B cell (primary cell): ENCODE results near the gene DSP.

Source experiments
- EZH2 ChIP-seq: IDR thresholded peaks from 2 replicates; pipeline ENCODE4 v1.6.1; 2012; ENCODE audit warnings: borderline replicate concordance, low read depth, mild to moderate bottlenecking, moderate library complexity, low read length; ENCODE audit not compliant: insufficient read depth, poor library complexity, severe bottlenecking
- TF ChIP-seq, protein P1 (sequence below): fragments of 200-600 bp; IDR thresholded peaks from one replicate; pipeline ENCODE4 v1.8.0; 2022; ENCODE audit warnings: antibody characterized with exemption, mild to moderate bottlenecking

DNA sequence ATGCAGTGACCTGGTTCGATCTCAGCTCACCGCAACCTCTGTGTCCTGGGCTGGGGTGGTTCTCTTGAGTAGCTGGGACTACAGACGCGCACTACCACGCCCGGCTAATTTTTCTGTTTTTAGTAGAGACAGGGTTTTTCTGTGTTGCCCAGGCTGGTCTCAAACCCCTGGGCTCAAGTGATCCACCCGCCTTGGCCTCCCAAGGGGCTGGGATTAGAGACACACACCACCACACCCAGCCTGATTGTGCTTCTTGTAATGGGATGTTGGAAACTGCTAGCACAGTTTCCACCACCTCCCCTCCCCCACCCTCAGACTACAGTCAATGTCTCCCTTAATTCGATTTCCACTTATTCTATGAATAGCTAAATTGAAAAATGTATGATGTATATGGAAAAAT lies 22.6 kb upstream of the DSP start:
- TF ChIP-seq, protein P1, sequence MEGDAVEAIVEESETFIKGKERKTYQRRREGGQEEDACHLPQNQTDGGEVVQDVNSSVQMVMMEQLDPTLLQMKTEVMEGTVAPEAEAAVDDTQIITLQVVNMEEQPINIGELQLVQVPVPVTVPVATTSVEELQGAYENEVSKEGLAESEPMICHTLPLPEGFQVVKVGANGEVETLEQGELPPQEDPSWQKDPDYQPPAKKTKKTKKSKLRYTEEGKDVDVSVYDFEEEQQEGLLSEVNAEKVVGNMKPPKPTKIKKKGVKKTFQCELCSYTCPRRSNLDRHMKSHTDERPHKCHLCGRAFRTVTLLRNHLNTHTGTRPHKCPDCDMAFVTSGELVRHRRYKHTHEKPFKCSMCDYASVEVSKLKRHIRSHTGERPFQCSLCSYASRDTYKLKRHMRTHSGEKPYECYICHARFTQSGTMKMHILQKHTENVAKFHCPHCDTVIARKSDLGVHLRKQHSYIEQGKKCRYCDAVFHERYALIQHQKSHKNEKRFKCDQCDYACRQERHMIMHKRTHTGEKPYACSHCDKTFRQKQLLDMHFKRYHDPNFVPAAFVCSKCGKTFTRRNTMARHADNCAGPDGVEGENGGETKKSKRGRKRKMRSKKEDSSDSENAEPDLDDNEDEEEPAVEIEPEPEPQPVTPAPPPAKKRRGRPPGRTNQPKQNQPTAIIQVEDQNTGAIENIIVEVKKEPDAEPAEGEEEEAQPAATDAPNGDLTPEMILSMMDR: no peak
- TF ChIP-seq EZH2: no peak
